Measurements from ENCODE around the gene ZHX3.
"Not testable (repeated sequence)": the region's sequence is repeated elsewhere in the genome, so short reads cannot be mapped to it uniquely, and the experiment has no call there.

ZHX3 gene

GRCh38 chr20:41331731-41332130 lies 14.2 kb upstream of the ZHX3 start:
- no peak for DNase-seq

DNA sequence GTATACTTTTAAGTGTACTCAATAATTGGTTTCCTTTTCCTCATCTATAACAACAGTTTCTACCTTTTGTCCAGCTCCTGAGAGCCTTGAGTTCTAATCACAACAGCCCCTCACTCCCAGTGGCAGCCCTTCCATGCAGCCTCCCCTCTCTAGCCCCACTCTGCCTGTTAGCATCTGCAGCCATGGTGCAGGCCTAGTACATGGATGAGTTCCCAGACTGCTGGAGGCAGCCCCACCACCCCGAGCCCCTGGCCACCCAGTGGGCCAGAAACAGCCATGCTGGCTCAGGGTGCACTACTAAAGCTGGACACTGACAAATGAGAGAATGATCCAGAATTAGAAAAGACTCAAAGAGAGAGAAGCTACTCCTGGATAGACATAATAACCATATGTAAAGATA lies 13.4 kb upstream of the ZHX3 start:
- no peak for DNase-seq

DNA sequence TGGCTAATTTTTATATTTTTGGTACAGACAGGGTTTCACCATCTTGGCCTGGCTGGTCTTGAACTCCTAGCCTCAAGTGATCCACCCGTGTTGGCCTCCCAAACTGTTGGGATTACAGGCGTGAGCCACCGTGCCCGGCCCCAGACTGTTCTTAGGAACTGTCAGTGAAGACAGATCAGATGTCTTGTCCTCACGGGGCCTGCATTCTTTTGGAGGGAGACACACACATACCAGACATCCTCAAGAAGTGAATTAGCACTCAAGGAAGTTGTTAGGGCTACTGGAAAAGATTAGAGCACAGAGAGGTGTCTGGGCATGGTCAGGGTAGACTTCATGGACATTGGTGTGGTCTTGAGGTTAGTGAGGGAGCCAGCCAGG lies 12.8 kb upstream of the ZHX3 start:
- DNase-seq: no peak

- DNase-seq: peak; percentile 91
These were observed 12.2 kb upstream of the ZHX3 start for GRCh38 chr20:41329435-41330342.

DNA sequence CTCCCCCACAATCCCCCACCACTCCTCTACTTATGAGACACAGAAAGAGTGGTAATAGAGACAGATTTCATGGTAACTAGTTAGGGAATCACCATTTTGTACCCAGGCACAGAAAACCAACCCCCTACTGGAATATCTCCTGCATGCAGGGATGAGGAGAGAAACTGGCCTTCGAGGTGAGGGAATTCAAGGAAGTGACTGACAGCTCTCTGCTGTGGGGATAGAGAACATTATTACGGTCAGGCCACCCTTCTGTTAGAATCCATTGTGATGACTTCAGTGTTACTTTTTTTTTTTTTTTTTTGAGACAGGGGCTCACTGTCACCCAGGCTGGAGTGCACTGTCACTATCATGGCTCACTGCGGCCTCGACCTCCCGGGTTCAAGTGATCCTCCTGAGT lies 9.6 kb upstream of the ZHX3 start:
- no peak for DNase-seq

DNA sequence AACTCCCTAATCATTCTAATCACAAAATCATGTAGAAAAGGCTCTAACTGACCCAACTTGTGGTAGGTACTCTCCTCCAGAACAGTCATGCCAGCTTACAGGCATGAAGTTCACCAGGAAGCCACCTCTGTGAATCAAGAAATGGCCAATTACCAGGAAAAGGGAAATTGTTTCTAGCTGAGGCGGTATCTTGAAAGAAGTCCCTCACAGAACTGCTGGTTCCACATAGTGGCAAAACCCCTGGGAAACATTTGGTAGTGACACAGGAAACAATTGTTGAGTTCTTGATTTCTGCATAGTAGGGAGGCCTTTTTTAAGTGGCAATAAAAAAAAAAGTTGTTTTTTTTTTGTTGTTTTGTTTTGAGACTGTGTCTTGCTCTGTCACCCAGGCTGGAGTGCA lies 3.4 kb upstream of the ZHX3 start:
- peak; percentile 50 to 52 for DNase-seq

- no peak for DNase-seq
These were observed 2.9 kb upstream of the ZHX3 start for GRCh38 chr20:41320441-41320840.

- peak in 1 of 2 experiments; percentile 41 for DNase-seq
These were observed 729 bp upstream of the ZHX3 start for GRCh38 chr20:41318271-41318649.

DNA sequence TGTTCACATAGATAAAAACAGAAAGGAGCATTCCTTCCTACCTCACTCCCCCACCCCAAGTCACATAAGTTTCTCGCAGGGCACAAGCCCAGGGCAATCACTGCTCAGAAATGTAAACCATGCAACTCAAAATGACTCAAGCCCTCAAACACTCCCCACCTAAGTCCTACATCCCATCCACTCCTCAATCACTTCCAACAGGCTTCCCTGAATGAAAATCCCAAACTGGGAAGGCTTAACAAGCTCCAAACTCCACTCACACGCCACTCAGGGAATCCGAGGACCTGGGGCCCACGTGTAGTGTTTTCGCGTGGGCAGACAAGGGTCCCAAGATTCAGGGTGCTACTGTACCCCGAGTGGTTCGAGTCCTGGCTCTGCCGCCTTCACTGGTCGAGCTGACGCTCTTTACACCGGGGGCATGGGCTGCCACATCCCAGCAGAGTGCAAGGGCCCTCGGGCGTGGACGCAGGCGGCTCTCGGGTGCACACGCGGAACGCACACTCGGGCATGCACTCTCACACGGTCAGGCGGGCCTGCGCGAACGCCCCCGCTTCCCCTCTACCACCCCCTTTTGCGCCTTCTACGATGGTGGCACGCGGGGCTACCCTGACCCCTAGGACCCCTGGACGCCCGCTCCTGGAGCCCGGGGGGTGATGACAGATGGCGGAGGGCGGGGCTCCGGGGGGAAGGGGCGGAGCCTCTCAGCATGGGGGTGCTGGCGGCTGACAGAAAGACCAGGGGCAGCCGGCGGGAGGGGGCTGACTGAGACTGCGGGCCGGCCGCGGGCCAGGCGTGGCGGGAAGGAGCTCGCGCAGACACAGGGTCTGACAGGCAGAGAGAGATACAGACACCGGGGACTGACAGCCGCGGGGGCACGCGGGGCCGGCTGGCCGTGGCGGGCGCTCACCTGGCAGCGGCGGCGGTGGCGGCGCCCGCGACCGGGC lies 657 bp downstream of the ZHX3 start:
- DNase-seq: peak; percentile 40 to 65

DNA sequence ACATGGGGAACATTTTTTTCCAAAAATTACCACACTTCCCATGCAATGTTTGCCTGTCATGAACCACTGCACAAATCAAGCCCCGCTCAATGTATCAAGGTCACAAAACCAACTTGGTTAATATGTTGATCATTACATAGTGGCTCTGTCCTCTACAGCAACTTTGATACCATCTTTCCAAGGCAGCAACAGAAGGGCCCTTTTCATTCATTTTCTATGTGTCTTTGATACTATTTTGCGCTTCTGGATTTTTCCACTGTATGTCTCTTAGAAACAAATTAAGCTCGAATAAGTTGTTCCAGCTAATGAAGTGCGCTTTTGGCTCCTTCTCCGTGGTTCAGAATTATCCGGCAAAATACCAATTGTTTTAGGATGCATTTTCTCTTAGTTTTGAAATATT lies 1.5 kb downstream of the ZHX3 start:
- no peak for DNase-seq

GRCh38 chr20:41314386-41314785 lies 3.1 kb downstream of the ZHX3 start:
- DNase-seq: no peak

DNA sequence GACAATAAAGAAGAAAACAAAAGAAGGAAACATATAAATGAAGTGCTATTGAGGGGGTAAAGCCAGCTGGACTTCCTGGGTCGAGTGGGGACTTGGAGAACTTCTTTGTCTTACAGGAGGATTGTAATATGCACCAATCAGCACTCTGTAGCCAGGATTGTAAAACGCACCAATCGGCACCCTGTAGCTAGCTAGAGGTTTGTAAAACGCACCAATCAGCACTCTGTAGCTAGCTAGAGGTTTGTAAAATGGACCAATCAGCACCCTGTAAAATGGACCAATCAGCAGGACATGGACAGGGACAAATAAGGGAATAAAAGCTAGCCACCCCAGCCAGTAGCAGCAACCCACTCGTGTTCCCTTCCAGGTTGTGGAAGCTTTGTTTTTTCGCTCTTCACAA lies 5.5 kb downstream of the ZHX3 start:
- DNase-seq: not testable (repeated sequence)

DNA sequence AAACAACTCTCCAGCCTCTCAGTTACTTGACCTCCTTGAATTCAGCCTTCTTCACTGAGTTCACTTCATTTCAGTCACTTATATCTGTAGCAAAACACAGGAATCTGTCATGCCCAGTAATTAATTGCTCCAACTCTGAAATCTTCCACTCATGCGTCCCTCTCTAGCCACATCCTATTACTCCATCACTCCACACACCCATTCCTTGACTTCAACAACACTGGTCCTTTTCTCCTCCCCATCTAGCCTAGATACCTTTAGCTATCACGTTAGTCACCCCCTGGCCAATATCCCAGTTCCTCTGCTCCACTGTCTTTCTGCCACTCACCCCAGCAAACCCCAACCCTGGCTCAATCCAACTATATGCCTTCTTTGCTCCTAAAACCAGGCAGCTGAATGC lies 7.7 kb downstream of the ZHX3 start:
- no peak for DNase-seq

- DNase-seq: peak; percentile 50 to 62
These were observed 8.7 kb downstream of the ZHX3 start for GRCh38 chr20:41308726-41309413.

- no peak for DNase-seq
These were observed 9.2 kb downstream of the ZHX3 start for GRCh38 chr20:41308290-41308711.

- DNase-seq: no peak
These were observed 10.5 kb downstream of the ZHX3 start for GRCh38 chr20:41307021-41307420.

- DNase-seq: no peak
These were observed 11.3 kb downstream of the ZHX3 start for GRCh38 chr20:41306061-41306727.

DNA sequence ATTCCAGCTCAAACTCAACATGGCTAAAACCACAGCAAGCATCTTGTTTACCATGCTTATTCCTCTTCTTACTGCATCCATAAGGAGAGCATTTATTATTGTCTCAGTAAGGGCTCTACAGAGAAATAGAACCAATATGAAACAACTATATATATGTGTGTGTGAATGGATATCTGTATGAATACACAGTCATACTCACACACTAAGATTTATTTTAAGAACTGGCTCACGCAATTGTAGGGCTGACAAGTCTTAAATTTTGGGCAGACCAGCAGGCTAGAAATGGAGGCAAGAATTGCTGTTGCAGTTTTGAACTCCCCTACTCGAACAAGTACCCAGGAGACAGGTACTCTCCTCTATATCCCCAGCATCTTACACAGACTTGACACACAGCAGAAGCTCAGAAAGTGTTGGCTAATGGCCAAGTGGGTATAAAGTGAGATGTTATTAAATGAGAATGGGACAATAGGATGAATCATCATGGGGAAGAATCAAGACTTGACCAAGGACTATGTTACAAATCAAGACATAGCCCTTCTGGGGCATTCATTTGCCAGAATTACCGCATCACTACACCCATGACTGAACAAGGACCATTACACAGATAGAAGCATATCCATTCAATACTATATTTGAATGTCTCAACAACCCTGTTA lies 13.0 kb downstream of the ZHX3 start:
- no peak for DNase-seq

GRCh38 chr20:41304002-41304401 lies 13.5 kb downstream of the ZHX3 start:
- peak; percentile 66 to 72 for DNase-seq

- no peak for DNase-seq
These were observed 16.6 kb downstream of the ZHX3 start for GRCh38 chr20:41300886-41301285.

DNA sequence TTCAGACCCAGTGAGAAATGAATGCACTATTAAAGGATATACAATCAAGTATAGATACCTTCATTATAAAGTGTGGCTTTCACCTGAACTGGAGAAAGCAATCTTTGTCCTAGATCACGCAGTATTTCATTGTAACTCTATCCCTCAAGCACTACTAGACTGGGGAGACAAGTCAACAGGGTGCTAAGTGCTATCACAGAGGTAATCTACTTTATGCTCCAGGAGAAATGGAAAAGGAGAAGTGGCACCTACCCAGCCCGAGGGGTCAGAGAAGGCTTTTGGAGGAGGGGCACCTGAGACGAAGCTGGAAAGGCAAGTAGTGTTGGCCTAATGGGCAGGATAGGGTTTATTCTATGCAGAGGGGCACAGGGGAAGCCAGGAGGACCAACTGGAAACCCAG lies 17.1 kb downstream of the ZHX3 start:
- no peak for DNase-seq

DNA sequence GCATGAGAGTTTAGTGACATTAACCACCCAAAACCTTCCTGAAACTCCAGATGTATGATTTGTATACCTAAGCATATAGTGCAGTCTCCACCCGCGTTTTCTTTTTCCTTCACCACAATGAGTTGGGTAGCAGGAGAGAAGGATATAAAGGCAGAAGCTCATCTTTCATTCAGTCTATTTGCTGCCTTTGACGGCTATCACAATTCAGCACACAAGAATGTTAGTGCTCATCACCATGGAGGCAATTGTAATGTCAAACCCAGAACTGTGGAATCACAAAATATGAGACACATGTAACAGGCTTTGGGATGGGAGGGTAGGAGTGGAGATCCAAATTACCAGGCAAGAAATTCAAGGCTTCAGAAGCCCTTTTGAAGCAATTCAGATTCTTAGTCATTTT lies 17.6 kb downstream of the ZHX3 start:
- DNase-seq: no peak
